GM18508 (cell line): ENCODE results near the gene OR10H5.
"Not testable (repeated sequence)": the region's sequence is repeated elsewhere in the genome, so short reads cannot be mapped to it uniquely, and the experiment has no call there.

Source experiments
- ATAC-seq: cut with Tn5 transposase; IDR thresholded peaks from one replicate; pipeline ENCODE4 v1.9.1; 2021; ENCODE audit warnings: moderate number of reproducible peaks; ENCODE audit not compliant: insufficient read depth, unreplicated experiment

The OR10H5 gene

GRCh38 chr19:15810335-15810734 lies 22.9 kb downstream of the OR10H5 start:
- no peak for ATAC-seq

- ATAC-seq, result no peak
These were observed 24.0 kb downstream of the OR10H5 start for GRCh38 chr19:15811476-15811875.

- ATAC-seq, result no peak
These were observed 24.7 kb downstream of the OR10H5 start for GRCh38 chr19:15812060-15812722.

- ATAC-seq, result no peak
These were observed 26.5 kb downstream of the OR10H5 start for GRCh38 chr19:15813916-15814315.

- ATAC-seq, result no peak
These were observed 27.8 kb downstream of the OR10H5 start, which contains the start of gene OR10H1 for GRCh38 chr19:15815306-15815705. Gene OR10H1 (minus strand): TSS chr19:15815664. CDS start chr19:15808037, 7,627 bp downstream.

- ATAC-seq, result no peak
These were observed 33.2 kb downstream of the OR10H5 start for GRCh38 chr19:15820646-15821045.

GRCh38 chr19:15825753-15826152 lies 38.3 kb downstream of the OR10H5 start:
- ATAC-seq, result no peak

GRCh38 chr19:15828121-15828610 lies 40.7 kb downstream of the OR10H5 start:
- ATAC-seq, result no peak

DNA sequence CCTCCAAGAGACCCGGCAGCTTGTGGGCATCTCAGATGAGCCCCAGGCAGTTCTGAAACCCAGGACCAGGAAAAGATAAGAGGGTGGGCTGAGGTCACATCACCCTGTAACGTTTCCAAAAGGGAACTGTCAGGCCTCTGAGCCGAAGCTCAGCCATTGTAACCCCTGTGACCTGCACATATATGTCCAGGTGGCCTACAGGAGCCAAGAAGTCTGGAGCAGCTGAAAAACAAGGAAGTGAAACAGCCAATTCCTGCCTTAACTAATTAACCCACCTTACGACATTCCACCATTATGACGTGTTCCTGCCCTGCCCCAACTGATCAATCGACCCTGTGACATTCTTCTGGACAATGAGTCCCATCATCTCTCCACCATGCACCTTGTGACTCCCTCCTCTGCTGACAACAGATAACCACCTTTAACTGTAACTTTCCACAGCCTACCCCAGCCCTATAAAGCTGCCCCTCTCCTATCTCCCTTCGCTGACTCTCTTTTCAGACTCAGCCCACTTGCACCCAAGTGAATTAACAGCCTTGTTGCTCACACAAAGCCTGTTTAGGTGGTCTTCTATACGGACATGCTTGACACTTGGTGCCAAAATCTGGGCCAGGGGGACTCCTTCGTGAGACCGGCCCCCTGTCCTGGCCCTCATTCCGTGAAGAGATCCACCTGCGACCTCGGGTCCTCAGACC lies 41.3 kb downstream of the OR10H5 start:
- not testable (repeated sequence) for ATAC-seq

- no peak for ATAC-seq
These were observed 41.8 kb downstream of the OR10H5 start for GRCh38 chr19:15829306-15829698.

GRCh38 chr19:15829786-15830185 lies 42.3 kb downstream of the OR10H5 start:
- ATAC-seq, result no peak

DNA sequence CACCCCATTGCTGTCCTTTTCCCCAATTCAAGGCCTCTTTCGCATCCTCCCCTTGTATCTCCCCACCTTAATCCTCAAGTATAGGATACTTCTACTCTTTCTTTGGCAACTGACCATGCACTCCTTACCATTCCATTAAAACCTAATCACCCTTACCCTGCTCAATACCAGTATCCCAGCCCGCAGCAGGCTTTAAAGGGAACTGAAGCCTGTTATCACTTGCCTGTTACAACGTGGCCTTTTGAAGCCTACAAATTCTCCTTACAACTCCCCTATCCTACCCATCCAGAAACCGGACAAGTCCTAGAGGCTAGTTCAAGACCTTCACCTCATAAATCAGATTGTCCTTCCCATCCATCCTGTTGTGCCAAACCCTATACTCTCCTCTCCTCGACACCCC lies 44.2 kb downstream of the OR10H5 start:
- ATAC-seq, result no peak

- not testable (repeated sequence) for ATAC-seq
These were observed 46.8 kb downstream of the OR10H5 start for GRCh38 chr19:15834232-15834631.

GRCh38 chr19:15835565-15836329 lies 48.3 kb downstream of the OR10H5 start:
- ATAC-seq, result not testable (repeated sequence)

GRCh38 chr19:15836330-15837220 lies 49.1 kb downstream of the OR10H5 start:
- peak; percentile 93 for ATAC-seq

GRCh38 chr19:15837221-15837731 lies 49.8 kb downstream of the OR10H5 start:
- no peak for ATAC-seq

DNA sequence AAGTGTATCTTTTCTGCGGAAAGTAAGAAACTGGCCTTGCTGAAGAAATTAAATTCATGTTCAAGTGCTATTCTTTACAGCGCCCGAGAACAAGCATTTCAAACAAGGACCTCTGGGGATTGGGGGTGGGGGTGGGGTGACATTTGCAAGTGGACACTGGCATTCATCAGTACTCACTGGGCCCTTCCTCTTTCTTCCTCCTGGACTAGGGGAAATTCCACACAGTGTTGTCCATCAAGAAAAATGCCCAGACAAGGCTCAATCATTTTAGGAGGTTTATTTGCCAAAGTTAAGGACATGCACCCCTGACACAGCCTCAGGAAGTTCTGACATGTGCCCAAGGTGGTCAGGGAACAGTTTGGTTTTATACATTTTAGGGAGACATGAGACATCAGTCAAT lies 50.9 kb downstream of the OR10H5 start:
- no peak for ATAC-seq

DNA sequence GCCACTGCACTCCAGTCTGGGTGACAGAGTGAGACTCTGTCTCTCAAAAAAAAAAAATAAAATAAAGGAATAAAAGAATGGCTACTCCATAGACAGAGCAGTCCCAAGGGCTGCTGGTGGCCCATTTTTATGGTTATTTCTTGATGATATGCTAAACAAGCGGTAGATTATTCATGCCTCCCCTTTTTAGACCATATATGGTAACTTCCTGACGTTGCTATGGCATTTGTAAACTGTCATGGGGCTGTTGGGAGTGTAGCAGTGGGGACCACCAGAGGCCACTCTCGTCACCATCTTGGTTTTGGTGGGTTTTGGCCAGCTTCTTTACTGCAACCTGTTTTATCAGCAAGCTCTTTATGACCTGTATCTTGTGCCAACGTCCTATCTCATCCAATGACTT lies 52.4 kb downstream of the OR10H5 start:
- not testable (repeated sequence) for ATAC-seq

DNA sequence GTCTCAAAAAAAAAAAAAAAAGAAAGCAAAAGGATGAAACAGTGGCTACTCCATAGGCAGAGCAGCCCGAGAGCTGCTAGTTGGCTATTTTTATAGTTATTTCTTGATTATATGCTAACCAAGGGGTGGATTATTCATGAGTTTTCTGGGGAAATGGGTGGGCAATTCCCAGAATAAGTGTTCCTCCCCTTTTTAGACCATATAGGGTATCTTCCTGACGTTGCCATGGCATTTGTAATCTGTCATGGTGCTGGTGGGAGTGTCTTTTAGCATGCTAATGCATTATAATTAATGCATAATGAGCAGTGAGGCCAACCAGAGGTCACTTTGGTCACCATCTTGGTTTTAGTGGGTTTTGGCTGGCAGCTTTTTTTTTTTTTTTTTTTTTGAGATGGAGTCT lies 53.4 kb downstream of the OR10H5 start:
- ATAC-seq, result no peak
